ENCODE results near the gene LAMA2. TPM values are rescaled to one million over a fixed set of nuclear protein-coding genes. Genes with fewer than 3 reads are reported as not detected.

LAMA2 gene
- total and polyA plus RNA-seq, 2 of the 13 experiments (the other 11 are each of a cell fraction or from before 2014, with no cell fraction given), result 0.11 to 0.28 TPM

DNA sequence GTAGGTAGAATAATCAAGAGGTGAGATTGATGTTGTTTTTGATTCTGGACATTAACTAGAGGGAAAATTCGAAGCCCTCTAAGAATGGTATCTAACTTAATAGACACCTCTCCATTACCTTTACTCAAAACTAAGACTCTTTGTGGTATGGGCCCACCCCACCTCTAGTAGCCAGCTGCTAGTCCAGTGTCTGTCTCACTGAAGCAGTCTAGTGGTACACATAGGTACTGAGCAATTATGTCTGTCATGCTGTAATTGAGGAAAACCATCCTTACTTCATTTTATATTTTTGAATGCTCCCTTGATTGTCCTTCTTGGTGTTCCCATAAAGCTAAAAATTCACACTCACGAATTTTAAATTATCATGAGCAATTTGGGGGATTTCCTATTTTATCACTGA is 536.4 kb downstream of the LAMA2 start:
- no peak overlapping the region for H3K4me2 ChIP-seq (ENCODE audit: low read depth, low read length)
- DNase-seq (ENCODE audit: low spot score) (no peak), FAIRE-seq (no peak), ATAC-seq (peak; percentile 76)
- BruUV-seq (replicated peaks), result no TSS peak
- intact Hi-C loops (cut with micrococcal nuclease; ENCODE audit: unreplicated experiment) (no loop called here), in situ Hi-C loops (cut with HindIII; ENCODE audit: extremely low pct_ligation_motif_present, low pct_unique_long_range_greater_than_20kb) (no loop called here)
- H3K9ac ChIP-seq (ENCODE audit: insufficient read depth, low read depth, low read length), result no peak overlapping the region
- H2AFZ ChIP-seq (ENCODE audit: low read length), result no peak overlapping the region
- no peak overlapping the region for H3K27ac ChIP-seq (ENCODE audit: extremely low read length, insufficient read depth, low read length)
- H3K27me3 ChIP-seq (ENCODE audit: control insufficient read depth in 1 of 2, insufficient read depth in 2 of 2, low read length in 2 of 2), result no peaks in the 10 kb centered on the region
- 0% methylated on average over 2 of the region's 2 CpGs for WGBS (ENCODE audit: low lambda C conversion rate)
- H3K36me3 ChIP-seq (replicated peaks in 1 of 2; ENCODE audit: control insufficient read depth in 1 of 2, insufficient read depth in 2 of 2, low read length in 2 of 2), result no peaks in the 10 kb centered on the region
- H3K9me3 ChIP-seq (ENCODE audit: low read length), result no peaks in the 10 kb centered on the region
- no peaks in the 10 kb centered on the region for H3K4me1 ChIP-seq (ENCODE audit: insufficient read depth, low read length)
- no peaks in the 10 kb centered on the region for H3K79me2 ChIP-seq (ENCODE audit: insufficient read depth, low read length)
- H4K20me1 ChIP-seq (ENCODE audit: insufficient read depth, low read length), result no peaks in the 10 kb centered on the region
- H3K4me3 ChIP-seq (replicated peaks in 1 of 3; ENCODE audit: insufficient read depth in 1 of 3, low read depth in 2 of 3, low read length in 3 of 3), result no peak overlapping the region
- CTCF ChIA-PET (ENCODE audit: low intra/inter-chr PET ratio, low total read pairs), result no interaction called here
- POLR2A ChIA-PET, result no interaction called here
- TF ChIP-seq ZNF10 (CRISPR knock-in tag; IDR thresholded peaks at IDR 0.05; ENCODE audit: borderline replicate concordance, low read depth), result no peak
- TF ChIP-seq HOXA9 (CRISPR knock-in tag; IDR thresholded peaks at IDR 0.05; ENCODE audit: borderline replicate concordance), result no peak
- no peak for TF ChIP-seq ZNF510 (CRISPR knock-in tag; IDR thresholded peaks at IDR 0.05; ENCODE audit: low read depth)
- TF ChIP-seq, protein P1, sequence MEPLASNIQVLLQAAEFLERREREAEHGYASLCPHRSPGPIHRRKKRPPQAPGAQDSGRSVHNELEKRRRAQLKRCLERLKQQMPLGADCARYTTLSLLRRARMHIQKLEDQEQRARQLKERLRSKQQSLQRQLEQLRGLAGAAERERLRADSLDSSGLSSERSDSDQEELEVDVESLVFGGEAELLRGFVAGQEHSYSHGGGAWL (CRISPR knock-in tag; IDR thresholded peaks at IDR 0.05), result no peak
- TF ChIP-seq HOXA7 (CRISPR knock-in tag; IDR thresholded peaks at IDR 0.05), result no peak
- TF ChIP-seq ZNF143 (CRISPR knock-in tag; IDR thresholded peaks at IDR 0.05), result no peak
- TF ChIP-seq TRIM24 (CRISPR knock-in tag; IDR thresholded peaks at IDR 0.05), result no peak
- TF ChIP-seq ADNP (CRISPR knock-in tag; IDR thresholded peaks at IDR 0.05), result no peak
- TF ChIP-seq ZBTB7A (CRISPR knock-in tag; IDR thresholded peaks at IDR 0.05), result no peak
- no peak for TF ChIP-seq ZNF674 (CRISPR knock-in tag; IDR thresholded peaks at IDR 0.05; ENCODE audit: low read depth)
- TF ChIP-seq ZNF766 (CRISPR knock-in tag; IDR thresholded peaks at IDR 0.05; ENCODE audit: borderline replicate concordance), result no peak
- no peak for TF ChIP-seq ZBTB1 (CRISPR knock-in tag; IDR thresholded peaks at IDR 0.05; ENCODE audit: borderline replicate concordance)
- TF ChIP-seq ZNF737 (CRISPR knock-in tag; IDR thresholded peaks at IDR 0.05; ENCODE audit: borderline replicate concordance), result no peak
- no peak for TF ChIP-seq ZNF430 (CRISPR knock-in tag; IDR thresholded peaks at IDR 0.05)
- TF ChIP-seq RBM39 (IDR thresholded peaks at IDR 0.05; ENCODE audit: low read depth, low read length, poor library complexity, severe bottlenecking), result no peak
- TF ChIP-seq SRSF9 (IDR thresholded peaks at IDR 0.05; ENCODE audit: borderline replicate concordance, insufficient read depth, low read depth, low read length, poor library complexity, severe bottlenecking), result no peak
- TF ChIP-seq, protein P2, sequence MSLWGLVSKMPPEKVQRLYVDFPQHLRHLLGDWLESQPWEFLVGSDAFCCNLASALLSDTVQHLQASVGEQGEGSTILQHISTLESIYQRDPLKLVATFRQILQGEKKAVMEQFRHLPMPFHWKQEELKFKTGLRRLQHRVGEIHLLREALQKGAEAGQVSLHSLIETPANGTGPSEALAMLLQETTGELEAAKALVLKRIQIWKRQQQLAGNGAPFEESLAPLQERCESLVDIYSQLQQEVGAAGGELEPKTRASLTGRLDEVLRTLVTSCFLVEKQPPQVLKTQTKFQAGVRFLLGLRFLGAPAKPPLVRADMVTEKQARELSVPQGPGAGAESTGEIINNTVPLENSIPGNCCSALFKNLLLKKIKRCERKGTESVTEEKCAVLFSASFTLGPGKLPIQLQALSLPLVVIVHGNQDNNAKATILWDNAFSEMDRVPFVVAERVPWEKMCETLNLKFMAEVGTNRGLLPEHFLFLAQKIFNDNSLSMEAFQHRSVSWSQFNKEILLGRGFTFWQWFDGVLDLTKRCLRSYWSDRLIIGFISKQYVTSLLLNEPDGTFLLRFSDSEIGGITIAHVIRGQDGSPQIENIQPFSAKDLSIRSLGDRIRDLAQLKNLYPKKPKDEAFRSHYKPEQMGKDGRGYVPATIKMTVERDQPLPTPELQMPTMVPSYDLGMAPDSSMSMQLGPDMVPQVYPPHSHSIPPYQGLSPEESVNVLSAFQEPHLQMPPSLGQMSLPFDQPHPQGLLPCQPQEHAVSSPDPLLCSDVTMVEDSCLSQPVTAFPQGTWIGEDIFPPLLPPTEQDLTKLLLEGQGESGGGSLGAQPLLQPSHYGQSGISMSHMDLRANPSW (CRISPR knock-in tag; IDR thresholded peaks at IDR 0.05; ENCODE audit: borderline replicate concordance), result no peak
- TF ChIP-seq RFXAP (CRISPR knock-in tag; IDR thresholded peaks at IDR 0.05; ENCODE audit: borderline replicate concordance), result no peak

Measured in HepG2 (cell line).